NCI-H2227 (cell line): ENCODE results near the gene ARHGAP11A.
"Not testable (repeated sequence)": the region's sequence is repeated elsewhere in the genome, so short reads cannot be mapped to it uniquely, and the experiment has no call there.

Experiments
- DNase-seq: peaks from one replicate; lab custom pipeline; 2025; ENCODE audit not compliant: unreplicated experiment; lab: John Stamatoyannopoulos, UW

Gene ARHGAP11A, protein sequence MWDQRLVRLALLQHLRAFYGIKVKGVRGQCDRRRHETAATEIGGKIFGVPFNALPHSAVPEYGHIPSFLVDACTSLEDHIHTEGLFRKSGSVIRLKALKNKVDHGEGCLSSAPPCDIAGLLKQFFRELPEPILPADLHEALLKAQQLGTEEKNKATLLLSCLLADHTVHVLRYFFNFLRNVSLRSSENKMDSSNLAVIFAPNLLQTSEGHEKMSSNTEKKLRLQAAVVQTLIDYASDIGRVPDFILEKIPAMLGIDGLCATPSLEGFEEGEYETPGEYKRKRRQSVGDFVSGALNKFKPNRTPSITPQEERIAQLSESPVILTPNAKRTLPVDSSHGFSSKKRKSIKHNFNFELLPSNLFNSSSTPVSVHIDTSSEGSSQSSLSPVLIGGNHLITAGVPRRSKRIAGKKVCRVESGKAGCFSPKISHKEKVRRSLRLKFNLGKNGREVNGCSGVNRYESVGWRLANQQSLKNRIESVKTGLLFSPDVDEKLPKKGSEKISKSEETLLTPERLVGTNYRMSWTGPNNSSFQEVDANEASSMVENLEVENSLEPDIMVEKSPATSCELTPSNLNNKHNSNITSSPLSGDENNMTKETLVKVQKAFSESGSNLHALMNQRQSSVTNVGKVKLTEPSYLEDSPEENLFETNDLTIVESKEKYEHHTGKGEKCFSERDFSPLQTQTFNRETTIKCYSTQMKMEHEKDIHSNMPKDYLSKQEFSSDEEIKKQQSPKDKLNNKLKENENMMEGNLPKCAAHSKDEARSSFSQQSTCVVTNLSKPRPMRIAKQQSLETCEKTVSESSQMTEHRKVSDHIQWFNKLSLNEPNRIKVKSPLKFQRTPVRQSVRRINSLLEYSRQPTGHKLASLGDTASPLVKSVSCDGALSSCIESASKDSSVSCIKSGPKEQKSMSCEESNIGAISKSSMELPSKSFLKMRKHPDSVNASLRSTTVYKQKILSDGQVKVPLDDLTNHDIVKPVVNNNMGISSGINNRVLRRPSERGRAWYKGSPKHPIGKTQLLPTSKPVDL

DNA sequence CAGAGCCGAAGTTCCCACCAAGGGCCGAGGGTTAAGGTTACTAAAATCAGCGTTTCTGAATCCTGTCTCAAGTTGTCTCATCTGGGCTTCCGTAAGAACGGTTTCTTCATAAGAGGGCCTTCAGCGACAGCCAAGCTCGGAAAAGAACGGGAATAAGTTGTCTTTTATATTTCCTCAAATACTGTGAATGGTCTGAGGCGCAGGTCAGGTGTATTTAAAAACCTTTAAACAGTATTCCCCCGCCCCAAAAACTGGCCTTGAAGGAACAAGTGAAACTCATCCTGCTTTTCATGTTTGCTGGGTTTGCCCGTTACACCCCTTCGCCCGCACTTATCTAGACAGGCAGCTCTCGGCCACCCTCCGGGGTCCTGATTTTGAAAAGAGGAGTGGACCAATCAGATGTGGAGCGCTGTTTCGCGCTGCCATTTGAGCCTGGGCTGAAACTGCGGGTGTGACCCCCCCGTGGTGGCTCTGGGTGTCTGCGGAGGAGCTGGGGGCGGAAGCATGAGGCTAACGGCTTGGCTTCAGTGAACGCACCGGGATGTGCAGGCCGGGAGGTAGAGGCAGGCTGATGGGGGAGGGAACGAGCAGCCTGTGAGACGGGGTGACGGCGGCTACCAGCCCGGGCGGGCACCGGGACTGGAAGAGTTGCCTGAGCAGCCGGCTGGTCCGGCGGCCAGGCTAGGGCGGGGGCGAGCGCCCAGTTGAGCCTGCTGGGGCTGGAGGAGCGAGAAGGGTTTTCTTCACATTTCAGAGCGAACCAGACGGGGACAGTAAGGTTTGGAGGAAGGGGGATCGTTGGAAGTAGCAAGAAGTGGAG is at the start of gene ARHGAP11A:
Gene ARHGAP11A, plus strand, starts transcription at position 454 of the 820 bp plus-strand sequence. CDS start 708 bp downstream, outside the sequence.
- DNase-seq, result not testable (repeated sequence)

DNA sequence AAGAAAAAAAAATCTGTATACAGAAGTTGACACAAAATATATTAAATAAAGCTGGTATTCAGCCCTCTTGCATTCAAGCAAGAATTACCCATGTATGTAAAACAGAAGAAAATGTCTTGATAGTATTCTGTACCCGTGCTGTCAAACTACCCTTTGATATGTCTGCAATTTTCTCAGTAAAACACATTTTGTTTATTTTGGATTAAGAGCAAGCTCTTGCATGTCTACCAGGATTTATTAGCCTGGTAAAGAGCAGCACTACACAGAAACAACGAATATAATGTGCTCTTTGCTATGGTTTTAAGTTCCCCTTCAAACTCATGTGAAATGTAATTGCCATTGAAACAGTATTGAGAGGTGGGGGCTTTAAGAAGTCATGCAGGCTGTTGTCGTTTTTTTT is 46.3 kb upstream of the ARHGAP11A start:
- DNase-seq, result not testable (repeated sequence)

DNA sequence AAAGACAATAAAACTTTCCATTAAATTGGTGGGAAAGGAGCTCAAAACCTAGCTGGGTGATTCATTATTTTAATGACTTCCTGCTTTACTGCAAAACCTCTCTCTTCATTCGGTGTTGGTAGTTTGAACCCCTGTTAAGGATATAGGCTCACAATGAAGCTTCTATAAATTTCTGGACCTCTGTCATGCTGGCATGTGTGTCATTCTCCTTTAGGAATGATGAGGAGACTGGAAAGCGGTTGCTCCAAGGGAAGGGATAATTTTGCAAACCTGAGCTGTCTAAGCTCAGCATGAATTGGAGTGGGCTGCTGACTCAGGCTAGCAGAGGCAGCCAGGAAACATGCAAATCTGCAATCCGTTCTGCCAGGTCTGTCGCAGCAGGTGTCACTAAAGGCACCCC is 36.8 kb upstream of the ARHGAP11A start:
- DNase-seq, result not testable (repeated sequence)

DNA sequence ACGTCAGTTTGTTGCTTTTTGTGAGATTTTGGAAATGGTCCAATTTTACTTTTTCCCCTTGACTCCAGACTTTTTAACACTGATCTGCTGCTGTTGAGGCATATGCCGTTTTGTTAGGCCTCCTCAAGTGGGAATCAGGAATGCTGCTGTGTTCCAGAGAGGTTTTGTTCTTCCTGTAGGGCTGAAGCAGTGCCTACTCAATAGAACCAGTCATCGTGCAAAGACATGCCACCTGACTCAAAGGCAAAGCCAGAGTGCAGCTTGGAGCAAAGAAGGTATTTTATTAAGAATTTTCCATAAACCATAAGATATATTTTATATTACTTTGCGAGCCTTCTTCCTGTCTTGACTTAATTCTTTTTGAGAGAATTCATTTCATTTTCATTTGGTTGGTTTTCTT is 29.5 kb upstream of the ARHGAP11A start:
- DNase-seq, result not testable (repeated sequence)

DNA sequence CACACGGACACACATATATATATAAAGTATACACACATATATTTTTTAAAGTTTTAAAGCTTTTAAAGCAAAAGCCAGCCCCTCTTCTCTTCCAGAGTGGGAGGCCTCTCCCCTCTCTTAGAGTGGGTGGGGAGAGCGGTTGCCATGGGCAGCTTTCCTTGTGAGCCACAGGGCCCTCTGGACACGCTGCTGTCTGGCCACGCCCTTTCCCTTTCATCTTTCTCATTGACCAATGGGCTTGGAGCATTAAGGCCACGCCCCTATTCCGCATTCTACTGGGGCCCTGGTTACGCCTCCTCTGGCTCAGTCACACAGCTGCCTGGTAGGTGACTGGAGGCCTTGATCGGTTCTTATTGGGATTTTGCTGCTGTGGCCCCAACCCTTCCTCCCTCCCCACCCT is 22.2 kb upstream of the ARHGAP11A start, which contains the start of gene GOLGA8N:
Gene GOLGA8N, plus strand, starts transcription at position 306 of the 400 bp plus-strand sequence.
- DNase-seq, result not testable (repeated sequence)

DNA sequence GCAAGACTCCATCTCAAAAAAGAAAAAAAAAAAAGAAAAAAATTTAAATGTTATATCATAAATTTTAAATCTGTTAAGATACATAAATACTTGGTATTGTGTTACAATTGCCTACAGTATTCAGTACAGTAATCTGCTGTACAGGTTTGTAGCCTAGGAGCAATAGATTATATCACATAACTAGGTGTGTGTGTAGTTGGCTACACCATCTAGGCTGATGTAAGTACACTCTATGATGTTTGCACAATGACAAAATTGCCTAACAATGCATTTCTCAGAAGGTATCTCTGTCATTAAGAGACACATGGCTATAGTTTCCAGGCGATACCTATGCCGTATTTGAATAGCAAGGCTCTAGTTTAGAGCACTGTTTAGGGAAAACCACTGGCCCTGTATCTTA is 5.8 kb upstream of the ARHGAP11A start:
- not testable (repeated sequence) for DNase-seq

DNA sequence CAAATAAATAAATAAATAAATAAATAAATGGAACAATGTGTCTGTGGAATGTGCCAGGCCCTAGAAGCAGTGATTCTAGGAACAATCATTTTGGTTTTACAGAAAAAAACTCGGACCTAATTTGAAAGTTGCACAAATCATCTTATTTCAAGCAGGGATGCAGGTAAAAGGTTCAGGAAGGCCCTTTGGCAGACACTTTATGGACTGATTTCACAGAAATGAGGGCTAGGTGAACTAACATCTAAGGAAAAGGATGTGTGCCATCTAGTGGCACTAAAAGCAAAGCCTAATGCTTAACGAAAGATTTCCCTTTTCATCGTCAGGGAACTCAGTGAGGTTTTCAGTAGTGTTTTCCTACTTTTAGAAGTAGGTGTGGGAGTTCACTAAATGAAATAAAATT is 4.6 kb upstream of the ARHGAP11A start:
- not testable (repeated sequence) for DNase-seq

DNA sequence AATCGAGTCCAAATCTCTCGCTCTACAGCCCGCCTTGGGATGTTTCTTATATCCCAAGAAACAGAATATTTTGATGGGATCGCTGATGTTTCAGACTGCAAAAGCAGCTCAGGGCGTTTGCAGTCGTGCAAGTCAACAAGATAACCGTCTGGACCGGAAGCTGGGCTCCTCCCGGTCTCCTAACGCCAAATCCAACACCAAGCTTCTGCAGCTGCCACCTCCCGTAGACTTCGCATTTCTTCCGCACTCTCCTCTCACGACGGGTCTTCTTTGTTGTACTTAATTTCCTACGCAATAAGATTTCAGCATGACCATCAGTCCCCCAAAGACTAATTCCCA is 623 bp upstream of the ARHGAP11A start:
- DNase-seq, result not testable (repeated sequence)

DNA sequence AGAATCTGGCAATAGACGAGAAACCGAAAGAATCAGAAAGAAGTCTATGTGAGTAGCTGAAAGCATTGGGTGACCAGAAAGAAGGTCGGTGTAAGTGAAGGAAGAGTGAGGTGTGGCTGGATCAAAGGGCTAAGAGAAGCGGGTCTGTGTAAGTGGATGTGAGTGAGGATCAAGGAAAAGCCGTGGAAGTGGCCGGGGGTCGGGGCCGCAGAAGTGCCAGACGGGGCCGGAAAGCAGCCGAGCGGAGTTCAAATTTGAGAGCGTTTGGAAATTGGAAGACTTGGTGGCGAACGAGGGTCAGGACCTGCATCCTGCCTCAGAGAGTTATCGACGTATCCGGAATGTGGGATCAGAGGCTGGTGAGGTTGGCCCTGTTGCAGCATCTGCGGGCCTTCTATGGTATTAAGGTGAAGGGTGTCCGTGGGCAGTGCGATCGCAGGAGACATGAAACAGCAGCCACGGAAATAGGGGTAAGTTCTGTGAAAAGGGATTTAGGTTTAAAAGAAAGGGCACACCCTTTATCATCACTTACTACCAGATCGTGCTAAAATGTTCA is 645 bp downstream of the ARHGAP11A start:
- DNase-seq, result not testable (repeated sequence)

DNA sequence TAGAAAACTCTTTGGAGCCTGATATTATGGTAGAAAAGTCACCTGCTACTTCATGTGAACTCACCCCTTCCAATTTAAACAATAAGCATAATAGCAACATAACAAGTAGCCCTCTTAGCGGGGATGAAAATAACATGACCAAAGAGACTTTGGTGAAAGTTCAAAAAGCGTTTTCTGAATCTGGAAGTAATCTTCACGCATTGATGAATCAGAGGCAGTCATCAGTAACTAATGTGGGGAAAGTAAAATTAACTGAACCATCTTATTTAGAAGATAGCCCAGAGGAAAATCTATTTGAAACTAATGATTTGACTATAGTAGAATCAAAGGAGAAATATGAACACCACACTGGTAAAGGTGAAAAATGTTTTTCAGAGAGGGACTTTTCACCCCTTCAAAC is 21.1 kb downstream of the ARHGAP11A start:
- DNase-seq, result no peak

DNA sequence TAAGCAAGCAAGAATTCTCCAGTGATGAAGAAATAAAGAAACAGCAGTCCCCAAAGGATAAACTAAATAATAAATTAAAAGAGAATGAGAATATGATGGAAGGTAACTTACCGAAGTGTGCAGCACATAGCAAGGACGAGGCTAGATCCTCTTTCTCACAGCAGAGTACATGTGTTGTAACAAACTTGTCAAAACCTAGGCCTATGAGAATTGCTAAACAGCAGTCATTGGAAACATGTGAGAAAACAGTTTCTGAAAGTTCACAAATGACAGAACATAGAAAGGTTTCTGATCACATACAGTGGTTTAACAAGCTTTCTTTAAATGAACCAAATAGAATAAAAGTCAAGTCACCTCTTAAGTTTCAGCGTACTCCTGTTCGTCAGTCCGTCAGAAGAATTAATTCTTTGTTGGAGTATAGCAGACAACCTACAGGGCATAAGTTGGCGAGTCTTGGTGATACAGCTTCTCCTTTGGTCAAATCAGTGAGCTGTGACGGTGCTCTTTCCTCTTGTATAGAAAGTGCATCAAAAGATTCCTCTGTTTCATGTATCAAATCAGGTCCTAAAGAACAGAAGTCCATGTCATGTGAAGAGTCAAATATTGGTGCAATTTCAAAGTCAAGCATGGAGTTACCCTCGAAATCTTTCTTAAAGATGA is 21.7 kb downstream of the ARHGAP11A start:
- DNase-seq, result no peak

DNA sequence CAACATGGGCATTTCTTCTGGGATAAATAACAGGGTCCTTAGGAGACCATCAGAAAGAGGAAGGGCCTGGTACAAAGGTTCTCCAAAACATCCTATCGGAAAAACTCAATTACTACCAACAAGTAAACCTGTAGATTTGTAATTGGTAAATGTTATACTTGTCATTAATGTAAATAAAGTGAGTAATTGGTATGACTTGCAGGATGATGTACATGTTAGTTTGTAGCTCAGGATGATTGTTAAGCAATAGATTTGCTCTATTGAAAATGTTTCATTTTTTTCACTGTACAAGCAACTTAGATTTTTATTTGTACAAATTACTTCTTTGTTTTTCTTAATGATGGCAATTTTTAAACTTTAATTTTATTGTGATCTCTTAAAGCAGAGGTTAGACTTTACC is 22.4 kb downstream of the ARHGAP11A start:
- no peak for DNase-seq

DNA sequence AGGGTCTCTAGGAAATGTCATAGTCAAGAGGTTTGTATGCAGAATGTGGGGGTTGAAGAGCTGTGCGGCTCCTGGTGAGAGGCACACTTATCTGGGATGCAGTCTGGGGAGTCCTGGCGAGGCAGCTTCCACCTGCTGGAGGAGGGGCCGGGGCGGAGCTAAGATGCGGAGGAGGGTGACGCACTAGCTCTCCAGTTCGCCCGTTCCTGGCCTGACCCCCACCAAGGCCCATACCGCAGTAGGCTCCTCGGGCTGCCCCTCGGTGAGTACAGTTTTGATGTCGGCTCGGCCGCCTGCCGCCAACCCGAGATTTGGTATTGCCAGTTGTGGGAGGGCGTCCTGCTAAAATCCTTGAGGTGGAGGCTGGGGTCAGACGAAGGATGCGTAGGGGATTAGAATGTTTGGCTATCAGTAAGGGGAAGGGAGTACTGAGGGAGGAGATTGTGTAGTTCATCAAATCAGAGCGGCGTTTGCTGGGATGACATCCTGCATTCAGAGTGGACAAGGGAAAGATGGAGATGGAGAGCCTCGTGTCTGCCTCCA is 26.3 kb downstream of the ARHGAP11A start, which contains the start of gene SCG5:
Gene SCG5, plus strand, starts transcription at position 194 of the 543 bp plus-strand sequence. CDS start 1,883 bp downstream, outside the sequence.
- DNase-seq, result peak; percentile 82

DNA sequence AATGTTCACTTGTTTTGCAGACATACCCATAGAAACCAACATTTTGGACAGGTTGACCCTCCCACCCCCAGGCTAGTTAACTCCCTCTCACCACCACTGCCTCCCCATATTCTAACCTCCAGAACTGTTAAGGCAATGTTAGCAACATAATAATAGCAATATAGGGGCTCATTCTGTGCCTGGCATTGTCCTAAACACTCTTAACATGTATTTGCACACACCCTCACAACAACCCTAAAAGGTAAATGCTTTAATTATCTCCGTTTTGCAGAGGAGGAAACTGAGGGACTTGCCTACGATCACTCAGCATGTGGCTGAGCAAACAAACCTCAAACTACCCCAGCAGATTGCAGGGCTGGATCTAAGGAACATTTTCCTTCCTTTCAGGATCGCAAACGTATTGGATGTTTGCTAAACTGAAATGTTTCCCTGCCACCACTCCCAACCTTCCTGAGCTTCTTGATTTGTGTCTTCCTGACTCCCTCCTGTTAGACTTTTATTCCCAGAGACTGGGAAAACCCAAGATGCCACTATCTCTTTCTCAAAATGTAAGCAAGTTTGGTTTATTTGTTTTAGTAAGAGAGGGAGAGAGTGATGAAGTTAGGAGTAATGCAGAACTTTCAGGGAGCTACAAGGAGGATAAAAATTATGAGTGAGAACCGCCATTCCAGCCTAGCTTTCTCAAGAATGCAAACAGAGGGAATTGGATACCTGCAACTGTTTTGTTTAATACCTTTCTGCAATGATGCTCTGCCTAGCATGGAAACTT is 27.5 kb downstream of the ARHGAP11A start:
- DNase-seq, result peak; percentile 71

DNA sequence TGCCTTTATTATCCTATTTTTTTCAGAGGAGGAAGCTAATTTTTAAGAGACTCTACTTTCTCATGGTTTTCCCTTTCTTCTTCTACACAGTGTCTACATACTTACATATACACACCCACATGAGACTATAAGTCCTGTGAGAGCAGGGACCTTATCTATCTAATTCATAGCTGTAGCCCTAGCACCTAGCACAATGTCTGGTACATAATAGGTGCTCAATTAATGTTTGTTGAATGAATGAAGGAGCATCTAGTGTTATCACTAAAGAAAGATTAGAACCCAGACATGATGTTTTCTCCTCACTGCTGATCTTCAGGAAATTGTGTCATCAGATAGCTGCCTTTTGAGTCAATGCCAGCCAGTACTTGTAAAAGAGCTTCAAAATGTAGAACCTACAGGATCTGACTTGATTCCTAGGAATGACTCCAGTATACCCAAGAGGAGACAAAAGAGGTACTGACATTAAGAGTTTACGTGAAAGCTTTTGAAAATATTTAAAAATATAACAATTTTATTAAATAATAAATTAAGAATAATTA is 28.7 kb downstream of the ARHGAP11A start:
- DNase-seq, result no peak

DNA sequence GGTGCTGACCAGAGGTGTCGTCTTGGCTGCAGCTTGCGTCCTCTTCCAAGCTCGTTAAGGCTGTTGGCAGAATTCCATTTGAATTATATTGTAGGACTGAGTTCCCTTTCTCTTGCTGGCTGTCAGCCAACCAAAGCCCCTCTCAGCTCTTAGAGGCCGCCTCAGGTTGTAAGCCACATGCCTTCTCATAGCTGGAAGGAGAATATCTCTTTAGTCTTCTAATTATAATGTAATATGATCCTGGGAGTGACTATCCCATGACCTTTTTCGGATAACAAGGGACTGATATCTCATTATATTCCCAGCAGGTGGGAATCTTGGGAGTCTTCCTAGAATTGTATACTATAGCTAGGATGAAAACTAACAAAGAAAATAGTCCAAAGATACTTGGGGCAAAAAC is 31.0 kb downstream of the ARHGAP11A start:
- peak; percentile 88 for DNase-seq

DNA sequence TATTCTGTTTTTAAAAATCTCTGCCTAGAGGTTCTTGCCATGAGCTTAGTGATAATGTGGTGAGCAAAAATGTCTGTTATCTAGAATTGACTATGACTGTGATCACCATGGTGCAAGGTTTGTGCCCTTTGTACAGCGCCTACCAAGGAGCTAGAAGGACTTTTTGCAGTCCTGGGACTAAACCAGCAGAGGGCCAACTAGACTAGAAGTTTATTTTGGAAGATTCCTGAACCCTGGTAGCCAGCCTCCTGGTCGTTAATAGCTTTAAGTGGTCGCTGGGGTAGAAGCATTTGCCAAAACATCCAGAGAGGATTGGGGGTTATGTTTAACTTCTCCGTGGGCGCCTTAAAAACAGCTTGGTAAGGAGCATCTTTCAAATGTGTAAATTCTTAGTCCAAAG is 34.0 kb downstream of the ARHGAP11A start:
- no peak for DNase-seq

DNA sequence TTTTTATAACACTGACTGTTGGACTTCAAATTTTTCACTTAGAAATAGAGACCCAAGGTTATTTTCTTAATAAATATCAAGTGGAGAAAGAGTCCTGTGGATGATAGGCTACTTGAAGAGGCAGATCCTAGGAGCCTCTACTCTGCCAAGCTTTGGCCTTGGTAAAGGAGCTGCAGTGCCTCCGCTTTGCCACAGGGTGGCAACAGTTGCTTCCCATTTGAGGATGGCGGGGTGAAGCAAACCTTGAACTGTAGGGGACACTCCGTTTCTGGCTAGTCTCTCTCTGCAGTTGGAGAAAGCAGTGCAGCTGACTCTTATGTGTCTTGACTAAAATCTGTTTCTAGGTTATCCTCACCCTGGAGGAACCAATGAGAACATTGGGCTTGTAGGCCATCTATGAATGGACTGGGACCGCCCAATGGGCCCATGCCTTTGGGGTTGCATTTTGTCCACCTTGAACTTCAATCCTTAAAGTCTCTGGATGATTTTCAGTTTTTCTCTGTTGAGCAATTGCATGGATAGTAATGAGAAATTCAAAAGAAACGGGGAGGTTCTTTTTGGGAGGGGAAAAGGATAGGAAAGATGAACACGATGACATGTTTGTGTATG is 36.0 kb downstream of the ARHGAP11A start:
- peak; percentile 58 for DNase-seq
